ENCODE data around the gene ZNF790. TPM values are rescaled to one million over a fixed set of nuclear protein-coding genes. Genes with fewer than 3 reads are reported as not detected.

ZNF790 gene
- total and polyA plus RNA-seq, 2 of the 13 experiments (the other 11 are each of a cell fraction or from before 2014, with no cell fraction given): 1.3 to 5.3 TPM

GRCh38 chr19:36850559-36851442, 12.6 kb upstream of the ZNF790 start, which contains the start of gene ZNF345 (continued):
- TF ChIP-seq KMT2B (CRISPR knock-in tag; IDR thresholded peaks at IDR 0.05) (peak; percentile 56; the same call in 1 of the 2 replicates), ZNF839 (CRISPR knock-in tag; IDR thresholded peaks at IDR 0.05; ENCODE audit: borderline replicate concordance) (no peak), RCOR2 (CRISPR knock-in tag; IDR thresholded peaks at IDR 0.05) (no peak), MYC (CRISPR knock-in tag; IDR thresholded peaks at IDR 0.05; ENCODE audit: borderline replicate concordance) (no peak), MXI1 (IDR thresholded peaks at IDR 0.05; ENCODE audit: borderline replicate concordance, low read depth, low read length) (peak; percentile 48; the same call in 1 of the 3 replicates), ZSCAN9 (CRISPR knock-in tag; IDR thresholded peaks at IDR 0.05; ENCODE audit: borderline replicate concordance) (no peak), ZNF550 (CRISPR knock-in tag; IDR thresholded peaks at IDR 0.05; ENCODE audit: borderline replicate concordance) (no peak), TEAD3 (CRISPR knock-in tag; optimal IDR thresholded peaks at IDR 0.05; ENCODE audit: borderline replicate concordance) (no peak), SP5 (CRISPR knock-in tag; IDR thresholded peaks at IDR 0.05; ENCODE audit: borderline replicate concordance, low read depth) (peak; percentile 59; the same call in 1 of the 2 replicates), SOX13 (IDR thresholded peaks at IDR 0.05) (no peak), SOX13 (CRISPR knock-in tag; conservative IDR thresholded peaks at IDR 0.05 in 1 of 2, IDR thresholded peaks at IDR 0.05 in 1 of 2) (no peak), CEBPB (IDR thresholded peaks at IDR 0.05; ENCODE audit: borderline replicate concordance, low read depth, low read length) (no peak), ZBTB7A (CRISPR knock-in tag; IDR thresholded peaks at IDR 0.05) (no peak), CREB3 (CRISPR knock-in tag; IDR thresholded peaks at IDR 0.05) (no peak), ZNF142 (CRISPR knock-in tag; IDR thresholded peaks at IDR 0.05) (peak; percentile 26; the same call in 1 of the 2 replicates), REXO4 (CRISPR knock-in tag; IDR thresholded peaks at IDR 0.05; ENCODE audit: borderline replicate concordance) (no peak), RBM22 (optimal IDR thresholded peaks at IDR 0.05; ENCODE audit: low read length) (no peak)
- TF ChIP-seq, protein P1, sequence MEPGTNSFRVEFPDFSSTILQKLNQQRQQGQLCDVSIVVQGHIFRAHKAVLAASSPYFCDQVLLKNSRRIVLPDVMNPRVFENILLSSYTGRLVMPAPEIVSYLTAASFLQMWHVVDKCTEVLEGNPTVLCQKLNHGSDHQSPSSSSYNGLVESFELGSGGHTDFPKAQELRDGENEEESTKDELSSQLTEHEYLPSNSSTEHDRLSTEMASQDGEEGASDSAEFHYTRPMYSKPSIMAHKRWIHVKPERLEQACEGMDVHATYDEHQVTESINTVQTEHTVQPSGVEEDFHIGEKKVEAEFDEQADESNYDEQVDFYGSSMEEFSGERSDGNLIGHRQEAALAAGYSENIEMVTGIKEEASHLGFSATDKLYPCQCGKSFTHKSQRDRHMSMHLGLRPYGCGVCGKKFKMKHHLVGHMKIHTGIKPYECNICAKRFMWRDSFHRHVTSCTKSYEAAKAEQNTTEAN (CRISPR knock-in tag; conservative IDR thresholded peaks at IDR 0.05): peak; percentile 60; the same call in 1 of the 2 replicates
- TF ChIP-seq, protein P2, sequence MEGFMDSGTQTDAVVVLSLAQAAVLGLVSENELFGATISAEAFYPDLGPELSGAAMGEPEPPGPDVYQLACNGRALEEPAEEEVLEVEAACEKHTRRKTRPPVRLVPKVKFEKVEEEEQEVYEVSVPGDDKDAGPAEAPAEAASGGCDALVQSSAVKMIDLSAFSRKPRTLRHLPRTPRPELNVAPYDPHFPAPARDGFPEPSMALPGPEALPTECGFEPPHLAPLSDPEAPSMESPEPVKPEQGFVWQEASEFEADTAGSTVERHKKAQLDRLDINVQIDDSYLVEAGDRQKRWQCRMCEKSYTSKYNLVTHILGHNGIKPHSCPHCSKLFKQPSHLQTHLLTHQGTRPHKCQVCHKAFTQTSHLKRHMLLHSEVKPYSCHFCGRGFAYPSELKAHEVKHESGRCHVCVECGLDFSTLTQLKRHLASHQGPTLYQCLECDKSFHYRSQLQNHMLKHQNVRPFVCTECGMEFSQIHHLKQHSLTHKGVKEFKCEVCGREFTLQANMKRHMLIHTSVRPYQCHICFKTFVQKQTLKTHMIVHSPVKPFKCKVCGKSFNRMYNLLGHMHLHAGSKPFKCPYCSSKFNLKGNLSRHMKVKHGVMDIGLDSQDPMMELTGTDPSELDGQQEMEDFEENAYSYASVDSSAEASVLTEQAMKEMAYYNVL (CRISPR knock-in tag; IDR thresholded peaks at IDR 0.05; ENCODE audit: borderline replicate concordance): 0 out of 2 replicates have a peak, but pooled peaks have one; percentile 11
